A549 (cell line): ENCODE measurements around the gene TUBGCP3. TPM values are rescaled to one million over a fixed set of nuclear protein-coding genes. Genes with fewer than 3 reads are reported as not detected.

Source experiments
- ATAC-seq, 2 experiments: fragments of 200-7000 bp in 1 of 2; fragments of >200 bp in 1 of 2; cut with Nextera tagmentation in 1 of 2; cut with Tn5 transposase in 1 of 2; 3 replicates each; pipeline versions ENCODE4 v1.8.0 to v1.9.1; 2018 to 2020; ENCODE audit warnings: mild to moderate bottlenecking in 1 of 2, moderate library complexity in 1 of 2
- CTCF ChIA-PET: fragments of 300-600 bp; sonication (Branson Sonifier 250); formaldehyde crosslinking; extraction: SDS; loops from one replicate; lab custom pipeline; 2021; ENCODE audit warnings: antibody characterized with exemption, inconsistent platforms; lab: Yijun Ruan, JAX
- POLR2A ChIA-PET: fragments of 350-600 bp; formaldehyde crosslinking; extraction: SDS; loops from one replicate; lab custom pipeline; 2021; ENCODE audit warnings: antibody characterized with exemption, inconsistent platforms; lab: Yijun Ruan, JAX
- DNase-seq, 2 experiments: peaks; one replicate each; pipeline versions ENCODE4 v3.0.0 to v3.0.0-alpha.2; 2011 to 2016; ENCODE audit warnings: low read depth in 1 of 2, low spot score in 1 of 2
- FAIRE-seq: peaks from 2 replicates; lab custom pipeline; 2011; peaks lifted over from hg19 to GRCh38; lab: Jason Lieb, UNC
- H3K27ac ChIP-seq, 2 experiments: fragments of >200 bp; sonication (Bioruptor Twin); formaldehyde crosslinking; 3 replicates each; pipeline ENCODE4 v1.5.1; 2016 to 2017
- H3K4me1 ChIP-seq: fragments of >200 bp; sonication (Bioruptor Twin); formaldehyde crosslinking; 3 replicates; pipeline ENCODE4 v1.6.1; 2016
- H3K4me2 ChIP-seq: fragments of >200 bp; sonication (Bioruptor Twin); formaldehyde crosslinking; 3 replicates; pipeline ENCODE4 v1.6.1; 2016
- H3K4me3 ChIP-seq: fragments of >200 bp; sonication (Bioruptor Twin); formaldehyde crosslinking; 3 replicates; pipeline ENCODE4 v1.5.1; 2016
- H3K9me3 ChIP-seq: fragments of >200 bp; sonication (Bioruptor Twin); formaldehyde crosslinking; 3 replicates; pipeline ENCODE4 v1.6.1; 2016
- BHLHE40 ChIP-seq: IDR thresholded peaks from 2 replicates; pipeline ENCODE4 v1.6.1; 2012; ENCODE audit warnings: low read depth, low read length, inconsistent platforms
- CBX2 ChIP-seq: fragments of 200-600 bp; sonication (generic); IDR thresholded peaks from 2 replicates; pipeline ENCODE4 v1.6.1; 2016; ENCODE audit warnings: low read depth, mild to moderate bottlenecking, borderline replicate concordance
- CHD2 ChIP-seq: fragments of 150-350 bp; IDR thresholded peaks from 2 replicates; pipeline ENCODE4 v1.6.1; 2014; ENCODE audit warnings: low read length; ENCODE audit not compliant: partially characterized antibody
- CTCF ChIP-seq: fragments of >200 bp; sonication (Bioruptor Twin); formaldehyde crosslinking; IDR thresholded peaks from 3 replicates; pipeline ENCODE4 v1.5.1; 2016
- EHF ChIP-seq: fragments of 250-450 bp; sonication (Bioruptor Pico); IDR thresholded peaks from 2 replicates; pipeline ENCODE4 v1.5.0; 2020; ENCODE audit warnings: mild to moderate bottlenecking
- EHMT2 ChIP-seq: fragments of 200-600 bp; sonication (generic); IDR thresholded peaks from 2 replicates; pipeline ENCODE4 v1.6.1; 2016; ENCODE audit warnings: antibody characterized with exemption, low read depth, mild to moderate bottlenecking, moderate library complexity
- ELK1 ChIP-seq: fragments of 150-350 bp; IDR thresholded peaks from 2 replicates; pipeline ENCODE4 v1.6.1; 2014; ENCODE audit warnings: low read depth, mild to moderate bottlenecking, low read length
- EP300 ChIP-seq, 2 experiments: fragments of >200 bp; sonication (Bioruptor Twin); formaldehyde crosslinking; IDR thresholded peaks; 2 replicates in 1 of 2; 3 replicates in 1 of 2; pipeline ENCODE4 v1.6.1; 2016 to 2017
- ESRRA ChIP-seq: fragments of 150-350 bp; IDR thresholded peaks from 2 replicates; pipeline ENCODE4 v1.6.1; 2014; ENCODE audit warnings: mild to moderate bottlenecking, low read length, borderline replicate concordance
- FOSB ChIP-seq: fragments of 250-450 bp; sonication (Bioruptor Pico); IDR thresholded peaks from 2 replicates; pipeline ENCODE4 v1.5.0; 2020; ENCODE audit warnings: mild to moderate bottlenecking, moderate library complexity
- FOSL2 ChIP-seq, 2 experiments: fragments of 450-650 bp in 1 of 2; fragments of >200 bp in 1 of 2; sonication (Bioruptor Twin) in 1 of 2; formaldehyde crosslinking; IDR thresholded peaks; 2 replicates each; pipeline versions ENCODE4 v1.5.0 to v1.6.1; 2016 to 2020; ENCODE audit warnings: mild to moderate bottlenecking in 1 of 2, moderate library complexity in 1 of 2
- FOXS1 ChIP-seq: fragments of 250-450 bp; sonication (Bioruptor Pico); IDR thresholded peaks from 2 replicates; pipeline ENCODE4 v1.5.0; 2020; ENCODE audit warnings: mild to moderate bottlenecking, moderate library complexity
- HES2 ChIP-seq: fragments of >200 bp; sonication (Bioruptor Twin); formaldehyde crosslinking; IDR thresholded peaks from 2 replicates; pipeline ENCODE4 v1.6.1; 2016
- KDM1A ChIP-seq: fragments of 200-600 bp; sonication (generic); IDR thresholded peaks from 2 replicates; pipeline ENCODE4 v1.6.1; 2016; ENCODE audit warnings: low read depth, mild to moderate bottlenecking
- KDM5A ChIP-seq: fragments of 200-600 bp; sonication (generic); IDR thresholded peaks from 2 replicates; pipeline ENCODE4 v1.6.1; 2016; ENCODE audit warnings: antibody characterized with exemption, mild to moderate bottlenecking
- MAZ ChIP-seq: fragments of 150-350 bp; IDR thresholded peaks from 2 replicates; pipeline ENCODE4 v1.6.1; 2014; ENCODE audit warnings: antibody characterized with exemption, low read depth, low read length, borderline replicate concordance
- MYC ChIP-seq: IDR thresholded peaks from 2 replicates; pipeline ENCODE4 v1.6.1; 2012; ENCODE audit warnings: mild to moderate bottlenecking, inconsistent platforms, low read length, improper control_type of control experiment, borderline replicate concordance
- NPAS2 ChIP-seq: fragments of 250-450 bp; sonication (Bioruptor Pico); IDR thresholded peaks from 2 replicates; pipeline ENCODE4 v1.8.0; 2022; ENCODE audit warnings: mild to moderate bottlenecking, moderate library complexity, borderline replicate concordance
- RCOR1 ChIP-seq: fragments of 150-350 bp; IDR thresholded peaks from 2 replicates; pipeline ENCODE4 v1.6.1; 2014; ENCODE audit warnings: antibody characterized with exemption, low read length, low read depth
- REST ChIP-seq: fragments of 200-600 bp; sonication (generic); IDR thresholded peaks from 2 replicates; pipeline ENCODE4 v1.6.1; 2016; ENCODE audit warnings: antibody characterized with exemption, mild to moderate bottlenecking, moderate library complexity
- RFX5 ChIP-seq: fragments of 450-650 bp; IDR thresholded peaks from 2 replicates; pipeline ENCODE4 v1.7.1; 2014; ENCODE audit warnings: antibody characterized with exemption, mild to moderate bottlenecking, moderate library complexity
- SREBF2 ChIP-seq: fragments of 450-650 bp; IDR thresholded peaks from 2 replicates; pipeline ENCODE4 v1.6.1; 2014; ENCODE audit warnings: mild to moderate bottlenecking, moderate library complexity
- TP53 ChIP-seq: fragments of 250-450 bp; sonication (Bioruptor Pico); IDR thresholded peaks from 2 replicates; pipeline ENCODE4 v1.5.0; 2021; ENCODE audit warnings: mild to moderate bottlenecking, moderate library complexity
- WGBS: methylation state at CpG from one replicate; pipeline ENCODE4 v1.1.6; 2017; ENCODE audit errors: missing lambda C conversion rate; 5-methylcytosine and 5-hydroxymethylcytosine counted together
- polyA plus RNA-seq, 4 experiments: library from polyadenylated mRNA; depleted of rRNA in 3 of 4; stranded (reverse); fragments of >200 nt; fragmentation: RNase III in 1 of 4; extraction: RNeasy Plus Mini Kit Qiagen cat#74134 plus additional on column Dnase treatment in 1 of 4; gene quantifications; 2 replicates in 3 of 4; 3 replicates in 1 of 4; pipeline ENCODE4 v1.2.3, GENCODE V29; 2011 to 2017
- TF ChIP-seq, protein P1 (sequence below): fragments of 250-450 bp; sonication (Bioruptor Pico); IDR thresholded peaks from 2 replicates; pipeline ENCODE4 v1.5.0; 2021; ENCODE audit warnings: mild to moderate bottlenecking, moderate library complexity, borderline replicate concordance
- TF ChIP-seq, protein P2 (sequence below): IDR thresholded peaks from 2 replicates; pipeline ENCODE4 v1.6.1; 2012

The TUBGCP3 gene
- polyA plus RNA-seq, 2 of the 4 experiments (the other 2 are of a cell fraction), result 15.9 to 21.3 TPM

DNA sequence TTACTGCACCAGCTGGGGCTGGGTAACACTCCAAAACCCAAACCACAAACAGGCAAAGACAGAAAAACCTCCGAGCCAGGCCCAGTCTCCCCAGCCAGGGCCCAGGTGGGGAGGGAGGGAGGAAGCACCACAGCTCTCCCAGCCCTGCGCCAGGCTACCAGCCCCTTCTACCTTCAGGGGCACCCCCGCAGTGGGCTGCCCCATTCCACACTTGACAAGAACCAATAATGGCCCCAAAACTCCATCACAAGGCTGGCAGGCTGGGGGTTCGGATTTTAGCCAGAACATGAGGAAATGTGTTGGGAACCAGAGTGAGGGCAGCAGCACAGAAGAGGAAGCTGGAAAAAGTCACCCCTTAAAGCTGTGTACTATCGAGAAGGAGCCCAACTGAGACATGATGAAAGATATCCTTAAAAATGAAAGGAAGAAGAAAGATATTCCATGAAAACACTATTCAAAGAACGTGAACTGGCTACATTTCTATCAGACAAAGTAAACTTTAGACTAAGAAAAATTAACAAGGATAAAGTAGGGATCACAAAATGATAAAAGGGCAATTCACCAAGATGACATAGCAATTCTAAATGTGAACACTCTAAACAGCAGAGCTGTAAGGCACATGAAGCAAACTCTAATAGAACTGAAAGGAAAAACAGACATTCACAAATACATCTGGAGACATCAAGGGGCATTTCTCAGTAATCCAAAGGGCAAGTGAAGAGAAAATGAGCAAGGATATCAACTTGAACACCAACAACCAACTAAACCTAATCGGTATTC, 12.9 kb downstream of the TUBGCP3 start:
- 95% methylated on average over 7 of the region's 7 CpGs for WGBS
- H3K27ac ChIP-seq, result no peak overlapping the region
- H3K9me3 ChIP-seq, result peaks cover 3% of the 10 kb centered on the region; the same call in 1 of the 3 replicates
- H3K4me1 ChIP-seq, result no peaks in the 10 kb centered on the region
- ATAC-seq (no peak), DNase-seq (no peak), FAIRE-seq (no peak)
- ChIA-PET CTCF (no interaction called here), POLR2A (no interaction called here)
- H3K4me2 ChIP-seq, result no peak overlapping the region
- H3K4me3 ChIP-seq, result no peak overlapping the region
- TF ChIP-seq FOXS1, result no peak
- TF ChIP-seq CHD2, result no peak
- TF ChIP-seq KDM5A, result no peak
- TF ChIP-seq CBX2, result no peak
- no peak for TF ChIP-seq FOSB (CRISPR knock-in tag)
- no peak for TF ChIP-seq FOSL2 (IDR thresholded peaks at IDR 0.05)
- TF ChIP-seq FOSL2 (CRISPR knock-in tag; IDR thresholded peaks at IDR 0.05), result no peak
- no peak for TF ChIP-seq ESRRA
- no peak for TF ChIP-seq KDM1A
- TF ChIP-seq, protein P1, sequence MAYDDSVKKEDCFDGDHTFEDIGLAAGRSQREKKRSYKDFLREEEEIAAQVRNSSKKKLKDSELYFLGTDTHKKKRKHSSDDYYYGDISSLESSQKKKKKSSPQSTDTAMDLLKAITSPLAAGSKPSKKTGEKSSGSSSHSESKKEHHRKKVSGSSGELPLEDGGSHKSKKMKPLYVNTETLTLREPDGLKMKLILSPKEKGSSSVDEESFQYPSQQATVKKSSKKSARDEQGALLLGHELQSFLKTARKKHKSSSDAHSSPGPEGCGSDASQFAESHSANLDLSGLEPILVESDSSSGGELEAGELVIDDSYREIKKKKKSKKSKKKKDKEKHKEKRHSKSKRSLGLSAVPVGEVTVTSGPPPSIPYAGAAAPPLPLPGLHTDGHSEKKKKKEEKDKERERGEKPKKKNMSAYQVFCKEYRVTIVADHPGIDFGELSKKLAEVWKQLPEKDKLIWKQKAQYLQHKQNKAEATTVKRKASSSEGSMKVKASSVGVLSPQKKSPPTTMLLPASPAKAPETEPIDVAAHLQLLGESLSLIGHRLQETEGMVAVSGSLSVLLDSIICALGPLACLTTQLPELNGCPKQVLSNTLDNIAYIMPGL (CRISPR knock-in tag), result no peak
- TF ChIP-seq NPAS2 (CRISPR knock-in tag), result no peak
- TF ChIP-seq SREBF2, result no peak
- TF ChIP-seq ELK1, result no peak
- TF ChIP-seq TP53 (CRISPR knock-in tag), result no peak
- TF ChIP-seq, protein P2, sequence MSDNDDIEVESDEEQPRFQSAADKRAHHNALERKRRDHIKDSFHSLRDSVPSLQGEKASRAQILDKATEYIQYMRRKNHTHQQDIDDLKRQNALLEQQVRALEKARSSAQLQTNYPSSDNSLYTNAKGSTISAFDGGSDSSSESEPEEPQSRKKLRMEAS, result no peak
- no peak for TF ChIP-seq EP300 (IDR thresholded peaks at IDR 0.05)
- no peak for TF ChIP-seq EHMT2
- TF ChIP-seq REST, result no peak

- ChIA-PET POLR2A (no interaction called here), CTCF (interaction anchor here (1.0 kb wide), 1 partner anchor 10 kb away, joined by 4 read pairs; no protein-coding TSS in a partner anchor)
- Histone ChIP-seq H3K4me3 (no peak overlapping the region), H3K4me1 (no peaks in the 10 kb centered on the region), H3K4me2 (no peak overlapping the region), H3K9me3 (peaks cover 3% of the 10 kb centered on the region; the same call in 1 of the 3 replicates), H3K27ac (no peak overlapping the region)
- FAIRE-seq, result no peak
- 95% methylated on average over 1 of the region's 1 CpG for WGBS
- DNase-seq, result no peak
- ATAC-seq, result no peak
- TF ChIP-seq CTCF (no peak), MYC (no peak), RCOR1 (no peak), RFX5 (no peak), KDM1A (no peak), EHF (no peak), MAZ (no peak), TP53 (CRISPR knock-in tag) (no peak), HES2 (no peak), BHLHE40 (no peak), ELK1 (no peak), SREBF2 (no peak)
- TF ChIP-seq, protein P2, result no peak
These were observed 13.5 kb downstream of the TUBGCP3 start for GRCh38 chr13:112574416-112574815.
